GM21529 (cell line): ENCODE measurements around the gene FBXW8.

Experiments used
- ATAC-seq: cut with Tn5 transposase; IDR thresholded peaks from one replicate; pipeline ENCODE4 v1.9.1; 2021; ENCODE audit not compliant: unreplicated experiment

FBXW8 gene

GRCh38 chr12:116954710-116955381 is 44.1 kb downstream of the FBXW8 start:
- no peak for ATAC-seq

- ATAC-seq = no peak
These were observed 44.8 kb downstream of the FBXW8 start for GRCh38 chr12:116955382-116956021.

- no peak for ATAC-seq
These were observed 47.9 kb downstream of the FBXW8 start for GRCh38 chr12:116958402-116959197.

- no peak for ATAC-seq
These were observed 48.4 kb downstream of the FBXW8 start for GRCh38 chr12:116959198-116959460.

- ATAC-seq = peak; percentile 99
These were observed 49.2 kb downstream of the FBXW8 start for GRCh38 chr12:116959845-116960514.

GRCh38 chr12:116962197-116962596 is 51.4 kb downstream of the FBXW8 start:
- ATAC-seq = no peak

GRCh38 chr12:116962783-116963356 is 52.1 kb downstream of the FBXW8 start:
- no peak for ATAC-seq

GRCh38 chr12:116964054-116965050 is 53.6 kb downstream of the FBXW8 start:
- no peak for ATAC-seq

- no peak for ATAC-seq
These were observed 58.2 kb downstream of the FBXW8 start for GRCh38 chr12:116968986-116969385.

- ATAC-seq = no peak
These were observed 59.1 kb downstream of the FBXW8 start for GRCh38 chr12:116969615-116970585.

- no peak for ATAC-seq
These were observed 60.5 kb downstream of the FBXW8 start for GRCh38 chr12:116971222-116971621.

- no peak for ATAC-seq
These were observed 65.1 kb downstream of the FBXW8 start for GRCh38 chr12:116975779-116976393.

- ATAC-seq = peak; percentile 62
These were observed 67.0 kb downstream of the FBXW8 start for GRCh38 chr12:116977465-116978380.

GRCh38 chr12:116978791-116979508 is 68.2 kb downstream of the FBXW8 start:
- ATAC-seq = no peak

- no peak for ATAC-seq
These were observed 69.3 kb downstream of the FBXW8 start for GRCh38 chr12:116980083-116980482.

GRCh38 chr12:116982791-116983411 is 72.2 kb downstream of the FBXW8 start:
- no peak for ATAC-seq
